Measurements from ENCODE around the gene MON1A. TPM values are rescaled to one million over a fixed set of nuclear protein-coding genes. Genes with fewer than 3 reads are reported as not detected.

The MON1A gene
- total and polyA plus RNA-seq, 10 of the 15 experiments (the other 5 are each of a cell fraction or from before 2014, with no cell fraction given): 1.3 to 10.5 (median 7.7) TPM

DNA sequence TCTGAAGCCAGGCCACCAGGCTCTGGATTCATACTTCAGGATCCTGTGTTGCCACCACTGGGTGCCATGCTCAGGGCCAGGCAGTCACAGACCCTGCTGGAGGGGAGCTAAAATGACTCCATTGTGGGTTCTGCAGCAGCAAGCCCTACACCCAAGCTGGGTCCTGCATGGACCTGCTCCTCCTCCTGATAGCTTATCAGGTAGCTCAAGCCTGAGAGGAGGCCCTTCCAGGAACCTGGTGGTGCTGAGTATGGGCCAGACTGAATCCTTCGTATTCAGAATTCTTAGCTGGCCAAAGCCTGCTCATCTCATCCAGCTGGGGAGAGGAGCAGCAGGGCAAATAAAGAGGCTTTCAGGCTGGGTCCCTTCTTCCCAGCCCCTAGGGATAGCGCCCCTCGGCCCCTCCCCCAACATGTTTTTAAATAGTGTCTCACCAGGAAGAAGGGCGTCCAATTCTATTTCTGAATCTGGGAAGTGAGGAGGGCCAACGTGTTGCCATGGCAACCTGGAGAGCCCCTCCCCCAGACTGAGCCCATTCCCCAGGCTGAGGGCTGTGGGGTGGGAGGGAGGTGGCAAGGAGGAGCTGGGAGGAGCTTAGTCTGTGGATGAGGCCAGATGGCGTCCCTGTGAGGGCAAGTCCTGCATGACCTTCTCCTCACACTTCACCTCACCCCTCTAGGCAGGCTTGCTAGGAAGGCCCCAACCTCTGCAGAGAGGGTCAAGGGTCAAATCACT lies 48.9 kb downstream of the MON1A start:
- H3K36me3 ChIP-seq (ENCODE audit: control insufficient read depth in 2 of 2, insufficient read depth in 2 of 2, low read length in 1 of 2): no peaks in the 10 kb centered on the region
- no peak for FAIRE-seq
- DNase-seq (ENCODE audit: low read depth, low spot score): no peak
- H3K4me1 ChIP-seq (ENCODE audit: control insufficient read depth, insufficient read depth, low read length): no peaks in the 10 kb centered on the region
- no peak overlapping the region for H3K9ac ChIP-seq (ENCODE audit: control insufficient read depth, insufficient read depth, low read length)
- TF ChIP-seq CHD4 (IDR thresholded peaks at IDR 0.05) (no peak), RAD51 (IDR thresholded peaks at IDR 0.05) (no peak), SPI1 (IDR thresholded peaks at IDR 0.05; ENCODE audit: borderline replicate concordance, insufficient read depth, low read depth, low read length) (no peak), TBL1XR1 (IDR thresholded peaks at IDR 0.05; ENCODE audit: low read depth, low read length) (no peak), NRF1 (conservative IDR thresholded peaks at IDR 0.05; ENCODE audit: low read depth, low read length) (no peak), RB1 (IDR thresholded peaks at IDR 0.05; ENCODE audit: borderline replicate concordance) (no peak), HDAC2 (IDR thresholded peaks at IDR 0.05) (no peak), PAX8 (IDR thresholded peaks at IDR 0.05) (no peak)
- TF ChIP-seq, protein P1, sequence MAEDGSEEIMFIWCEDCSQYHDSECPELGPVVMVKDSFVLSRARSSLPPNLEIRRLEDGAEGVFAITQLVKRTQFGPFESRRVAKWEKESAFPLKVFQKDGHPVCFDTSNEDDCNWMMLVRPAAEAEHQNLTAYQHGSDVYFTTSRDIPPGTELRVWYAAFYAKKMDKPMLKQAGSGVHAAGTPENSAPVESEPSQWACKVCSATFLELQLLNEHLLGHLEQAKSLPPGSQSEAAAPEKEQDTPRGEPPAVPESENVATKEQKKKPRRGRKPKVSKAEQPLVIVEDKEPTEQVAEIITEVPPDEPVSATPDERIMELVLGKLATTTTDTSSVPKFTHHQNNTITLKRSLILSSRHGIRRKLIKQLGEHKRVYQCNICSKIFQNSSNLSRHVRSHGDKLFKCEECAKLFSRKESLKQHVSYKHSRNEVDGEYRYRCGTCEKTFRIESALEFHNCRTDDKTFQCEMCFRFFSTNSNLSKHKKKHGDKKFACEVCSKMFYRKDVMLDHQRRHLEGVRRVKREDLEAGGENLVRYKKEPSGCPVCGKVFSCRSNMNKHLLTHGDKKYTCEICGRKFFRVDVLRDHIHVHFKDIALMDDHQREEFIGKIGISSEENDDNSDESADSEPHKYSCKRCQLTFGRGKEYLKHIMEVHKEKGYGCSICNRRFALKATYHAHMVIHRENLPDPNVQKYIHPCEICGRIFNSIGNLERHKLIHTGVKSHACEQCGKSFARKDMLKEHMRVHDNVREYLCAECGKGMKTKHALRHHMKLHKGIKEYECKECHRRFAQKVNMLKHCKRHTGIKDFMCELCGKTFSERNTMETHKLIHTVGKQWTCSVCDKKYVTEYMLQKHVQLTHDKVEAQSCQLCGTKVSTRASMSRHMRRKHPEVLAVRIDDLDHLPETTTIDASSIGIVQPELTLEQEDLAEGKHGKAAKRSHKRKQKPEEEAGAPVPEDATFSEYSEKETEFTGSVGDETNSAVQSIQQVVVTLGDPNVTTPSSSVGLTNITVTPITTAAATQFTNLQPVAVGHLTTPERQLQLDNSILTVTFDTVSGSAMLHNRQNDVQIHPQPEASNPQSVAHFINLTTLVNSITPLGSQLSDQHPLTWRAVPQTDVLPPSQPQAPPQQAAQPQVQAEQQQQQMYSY (CRISPR knock-in tag; IDR thresholded peaks at IDR 0.05): no peak
- TF ChIP-seq, protein P2, sequence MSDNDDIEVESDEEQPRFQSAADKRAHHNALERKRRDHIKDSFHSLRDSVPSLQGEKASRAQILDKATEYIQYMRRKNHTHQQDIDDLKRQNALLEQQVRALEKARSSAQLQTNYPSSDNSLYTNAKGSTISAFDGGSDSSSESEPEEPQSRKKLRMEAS (IDR thresholded peaks at IDR 0.05; ENCODE audit: low read depth, low read length): no peak
- SMC1A ChIA-PET (ENCODE audit: uncharacterized antibody, unreplicated experiment): interaction anchor here (0.6 kb wide), 1 partner anchor 26 kb away, joined by 3 read pairs; no protein-coding TSS in a partner anchor
- H4K20me1 ChIP-seq (ENCODE audit: control insufficient read depth, insufficient read depth): no peaks in the 10 kb centered on the region
- no TSS peak for BruUV-seq (replicated peaks)
- H3K4me3 ChIP-seq: no peak overlapping the region
- H2AFZ ChIP-seq (ENCODE audit: control insufficient read depth, low read depth, low read length): no peak overlapping the region
- no peaks in the 10 kb centered on the region for H3K9me3 ChIP-seq (replicated peaks; ENCODE audit: control insufficient read depth, insufficient read depth, low read length)
- RAD21 ChIA-PET (ENCODE audit: unreplicated experiment): no interaction called here
- H3K79me2 ChIP-seq (ENCODE audit: control insufficient read depth, insufficient read depth, low read length): no peaks in the 10 kb centered on the region
- POLR2A ChIA-PET: no interaction called here
- 19% methylated on average over 6 of the region's 6 CpGs for WGBS (ENCODE audit: insufficient coverage, insufficient replicate concordance, low lambda C conversion rate, missing lambda C conversion rate)
- intact Hi-C loops (cut with micrococcal nuclease; ENCODE audit: unreplicated experiment): no loop called here
- in situ Hi-C loops (cut with MboI): no loop called here
- no peak overlapping the region for H3K4me2 ChIP-seq (ENCODE audit: control insufficient read depth, insufficient read depth)
- peaks cover 0 to 2% of the 10 kb centered on the region in 2 experiments; a peak in 2 of 4 replicates for H3K27me3 ChIP-seq (replicated peaks in 1 of 2; ENCODE audit: control insufficient read depth in 2 of 2, insufficient read depth in 2 of 2, low read length in 1 of 2)
- CTCF ChIA-PET: no interaction called here
- no peak overlapping the region for H3K27ac ChIP-seq (ENCODE audit: control insufficient read depth, insufficient read depth)
- ATAC-seq: no peak
